HG03103 (cell line): ENCODE results near the gene ARHGEF37.
"Not testable (repeated sequence)": the region's sequence is repeated elsewhere in the genome, so short reads cannot be mapped to it uniquely, and the experiment has no call there.

Experiments used
- ATAC-seq: cut with Tn5 transposase; IDR thresholded peaks from one replicate; pipeline ENCODE4 v1.9.1; 2021; ENCODE audit warnings: low read depth; ENCODE audit not compliant: unreplicated experiment

The ARHGEF37 gene

DNA sequence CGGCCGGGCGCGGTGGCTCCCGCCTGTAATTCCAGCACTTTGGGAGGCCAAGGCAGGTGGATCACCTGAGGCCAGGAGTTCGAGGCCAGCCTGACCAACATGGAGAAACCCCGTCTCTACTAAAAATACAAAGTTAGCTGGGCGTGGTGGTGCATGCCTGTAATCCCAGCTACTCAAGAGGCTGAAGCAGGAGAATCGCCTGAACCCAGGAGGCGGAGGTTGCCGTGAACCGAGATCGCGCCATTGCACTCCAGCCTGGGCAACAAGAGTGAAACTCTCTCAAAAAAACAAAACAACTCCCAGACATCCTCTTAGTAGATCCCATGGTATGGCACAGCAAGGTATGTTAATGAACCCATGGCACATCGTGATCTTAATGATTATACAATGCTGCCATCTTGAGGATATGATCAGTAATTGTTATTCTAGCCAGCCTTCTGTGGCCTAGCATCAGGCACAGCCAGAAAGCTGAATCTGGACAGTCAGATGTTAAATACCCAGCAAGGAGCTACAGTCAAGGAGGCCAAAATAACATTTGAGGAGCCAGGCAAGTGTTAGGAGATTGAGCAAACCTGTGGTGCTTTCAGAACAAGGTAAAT lies 16.7 kb upstream of the ARHGEF37 start:
- peak; percentile 86 for ATAC-seq

DNA sequence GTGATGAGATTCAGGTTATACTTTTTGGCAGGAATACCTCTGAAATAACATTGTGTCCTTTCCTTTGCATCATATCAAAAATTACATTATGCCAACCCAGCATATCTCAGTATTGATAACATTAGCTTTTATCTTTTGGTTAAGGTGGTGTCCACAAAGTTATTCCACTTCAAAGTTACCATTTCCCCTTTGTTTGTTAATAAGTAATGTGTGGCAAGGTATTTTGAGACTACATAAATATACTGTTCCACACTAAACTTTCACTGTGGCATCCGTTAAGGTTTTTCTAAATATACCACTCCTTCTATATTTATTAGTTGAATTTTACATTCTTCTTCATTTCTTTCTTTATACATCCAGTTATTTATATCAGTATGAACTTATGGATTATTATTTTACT lies 14.1 kb upstream of the ARHGEF37 start:
- ATAC-seq: no peak

GRCh38 chr5:149572170-149572569 lies 9.1 kb upstream of the ARHGEF37 start:
- no peak for ATAC-seq

DNA sequence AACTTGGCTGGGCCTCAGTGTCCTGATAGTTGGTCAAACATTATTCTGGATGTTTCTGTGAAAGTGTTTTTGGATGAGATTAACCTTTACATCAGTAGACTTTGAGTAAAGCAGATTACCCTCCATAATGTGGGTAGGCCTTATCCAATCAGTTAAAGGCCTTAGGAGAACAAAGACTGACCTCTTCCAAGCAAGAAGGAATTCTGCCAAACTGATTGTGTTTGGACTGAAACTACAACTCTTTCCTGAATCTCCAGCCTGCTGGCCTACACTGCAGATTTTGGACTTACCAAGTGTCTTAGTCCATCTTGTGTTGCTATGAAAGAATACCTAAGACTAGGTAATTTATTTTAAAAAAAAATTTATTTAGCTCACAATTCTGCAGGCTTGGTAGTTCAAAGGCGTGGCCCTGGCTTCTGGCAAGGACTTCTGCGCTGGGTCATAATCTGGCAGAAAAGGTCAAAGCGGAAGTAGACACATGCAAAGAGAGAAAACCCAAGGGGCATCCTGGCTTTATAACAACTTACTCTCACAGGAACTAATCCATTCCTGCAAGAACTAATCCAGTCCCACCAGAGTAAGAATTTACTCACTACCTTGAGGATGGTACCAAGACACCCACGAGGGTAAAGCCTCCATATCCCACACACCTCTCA lies 8.6 kb upstream of the ARHGEF37 start:
- no peak for ATAC-seq

- ATAC-seq: no peak
Measured at GRCh38 chr5:149575131-149575530, 6.2 kb upstream of the ARHGEF37 start.

- no peak for ATAC-seq
Measured at GRCh38 chr5:149576021-149576420, 5.3 kb upstream of the ARHGEF37 start.

DNA sequence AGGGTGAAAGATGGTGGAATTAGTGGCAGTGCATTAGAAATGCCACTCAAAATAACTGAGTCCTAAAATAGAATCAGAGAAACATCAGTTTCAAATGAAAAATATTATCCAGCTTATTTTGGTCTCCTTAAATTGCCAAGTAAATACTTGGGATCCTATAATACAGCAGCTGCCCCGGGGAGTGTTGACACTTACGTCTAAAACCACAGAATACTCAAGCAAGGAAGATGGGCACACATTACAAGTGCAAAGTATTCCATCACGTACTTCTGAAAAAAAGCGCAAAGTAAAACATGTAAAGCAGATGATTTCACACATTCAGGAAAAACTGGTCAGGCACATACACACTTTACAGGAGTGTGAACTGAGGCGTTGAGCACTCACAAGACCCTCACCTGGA lies 2.4 kb upstream of the ARHGEF37 start:
- ATAC-seq: no peak

- no peak for ATAC-seq
Measured at GRCh38 chr5:149580808-149581191, 498 bp upstream of the ARHGEF37 start.

- ATAC-seq: no peak
Measured at GRCh38 chr5:149581931-149582768, 852 bp downstream of the ARHGEF37 start.

GRCh38 chr5:149583394-149583793 lies 2.1 kb downstream of the ARHGEF37 start:
- no peak for ATAC-seq

- ATAC-seq: no peak
Measured at GRCh38 chr5:149584121-149584520, 2.8 kb downstream of the ARHGEF37 start.

DNA sequence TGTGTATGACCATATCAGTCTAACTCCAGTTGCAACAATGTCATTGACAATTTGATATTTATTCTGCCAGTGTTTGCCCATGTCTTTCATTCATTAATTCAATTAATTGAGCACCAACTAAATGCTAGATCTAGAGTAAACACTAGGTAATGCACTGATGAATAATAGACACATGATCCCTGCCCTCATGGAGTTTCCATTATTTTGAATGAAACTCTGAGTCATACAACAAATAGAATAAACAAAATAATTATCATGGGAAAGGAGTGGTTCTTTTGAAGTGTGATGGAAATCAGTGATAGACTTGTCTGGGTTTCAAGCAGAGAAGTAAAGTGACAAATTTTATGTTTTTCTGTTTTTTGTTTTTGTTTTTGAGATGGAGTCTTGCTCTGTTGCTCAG lies 4.6 kb downstream of the ARHGEF37 start:
- ATAC-seq: no peak

DNA sequence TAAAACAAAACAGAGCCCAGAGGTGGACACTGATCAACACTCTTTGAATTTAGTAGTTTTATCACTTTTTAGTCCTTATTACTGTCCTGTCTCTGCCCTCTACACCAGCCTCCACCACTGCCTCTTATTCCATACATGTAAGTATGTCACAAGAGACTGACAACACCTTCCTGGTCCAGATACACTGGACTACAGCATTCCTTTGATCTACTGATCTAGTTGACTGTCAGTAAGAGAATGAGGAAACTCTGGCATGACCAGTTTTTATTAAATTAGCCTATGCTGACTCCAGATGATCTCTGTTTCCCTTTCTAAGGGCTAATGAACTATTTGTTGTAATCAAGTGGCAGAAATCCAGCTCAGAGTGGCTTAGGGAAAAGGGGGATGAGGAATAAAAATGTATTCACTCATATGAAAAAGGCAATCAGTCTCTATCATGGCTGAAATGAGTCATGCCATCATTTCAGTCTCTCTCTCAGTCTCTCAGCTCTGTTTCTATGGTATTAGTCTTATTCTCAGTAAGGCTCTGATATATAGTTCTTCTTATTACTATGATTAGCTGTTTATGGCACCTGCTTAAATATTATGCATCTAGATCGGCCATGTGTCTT lies 5.5 kb downstream of the ARHGEF37 start:
- ATAC-seq: no peak

DNA sequence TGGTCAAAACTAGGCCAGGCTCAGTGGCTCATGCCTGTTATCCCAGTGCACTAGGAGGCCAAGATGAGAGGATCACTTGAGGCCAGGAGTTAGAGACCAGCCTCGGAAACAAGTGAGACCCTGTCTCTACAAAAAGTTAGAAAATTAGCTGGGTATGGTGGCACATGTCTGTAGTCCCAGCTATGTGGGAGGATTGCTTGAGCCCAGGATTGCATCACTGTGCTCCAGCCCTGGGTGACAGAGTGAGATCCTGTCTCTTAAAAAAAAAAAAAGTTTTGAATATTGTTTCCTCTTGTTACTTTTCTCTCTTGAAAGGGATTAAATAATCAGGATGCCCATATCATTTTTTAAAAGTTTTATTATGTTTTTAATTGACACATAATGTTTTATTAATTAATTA lies 7.6 kb downstream of the ARHGEF37 start:
- no peak for ATAC-seq

- no peak for ATAC-seq
Measured at GRCh38 chr5:149593370-149593769, 12.1 kb downstream of the ARHGEF37 start.

DNA sequence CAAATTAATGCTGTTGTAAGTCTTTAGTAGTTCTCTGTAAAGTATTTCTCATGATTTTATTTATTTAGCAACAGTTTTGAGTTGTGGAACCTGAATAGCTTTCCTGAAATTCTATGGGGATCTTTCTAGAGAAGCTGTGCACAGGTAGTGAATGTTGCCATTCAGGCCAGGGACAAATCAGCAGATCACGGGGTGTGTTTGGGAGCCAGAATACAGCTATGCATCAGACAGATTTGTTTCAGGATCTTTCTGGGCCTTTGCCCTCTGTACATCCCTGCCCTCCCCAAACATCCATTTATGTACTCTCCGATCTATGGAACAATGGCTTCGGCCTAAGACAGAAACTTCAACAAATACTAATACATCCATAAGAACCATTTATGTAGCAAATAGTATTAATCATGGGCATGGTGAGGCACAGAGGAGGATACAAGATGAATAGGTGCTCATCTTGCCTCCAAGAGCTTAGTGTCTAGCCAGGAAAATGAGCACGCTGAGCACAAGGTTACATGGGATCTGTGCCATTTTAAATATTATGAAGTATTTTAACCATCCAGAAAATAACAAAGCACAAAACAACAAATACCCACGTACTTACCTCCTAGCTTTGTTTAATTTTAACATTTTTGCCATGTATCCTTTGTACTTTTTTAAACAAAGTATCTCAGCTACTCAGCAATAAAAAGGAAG lies 13.1 kb downstream of the ARHGEF37 start:
- no peak for ATAC-seq

GRCh38 chr5:149595105-149595504 lies 13.8 kb downstream of the ARHGEF37 start:
- not testable (repeated sequence) for ATAC-seq

DNA sequence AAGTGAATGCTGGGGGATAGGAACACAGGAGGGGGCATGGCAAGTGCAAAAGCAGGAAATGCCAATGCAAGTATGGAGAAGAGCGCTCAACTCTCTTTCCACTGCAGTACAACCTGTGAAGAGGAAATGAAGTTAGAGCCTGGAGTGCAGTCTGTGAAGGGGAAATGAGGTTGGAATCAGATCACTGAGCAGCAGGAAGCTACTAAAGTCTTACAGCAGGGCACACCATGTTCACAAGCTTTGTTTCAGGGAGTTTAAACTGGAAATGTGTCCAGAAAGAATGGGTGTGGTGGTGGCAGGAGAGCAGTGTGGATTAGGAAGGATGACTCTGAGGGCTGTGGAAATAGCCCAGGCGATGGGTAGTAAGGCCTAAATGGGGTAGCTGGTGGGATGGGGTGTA lies 15.4 kb downstream of the ARHGEF37 start:
- ATAC-seq: no peak

DNA sequence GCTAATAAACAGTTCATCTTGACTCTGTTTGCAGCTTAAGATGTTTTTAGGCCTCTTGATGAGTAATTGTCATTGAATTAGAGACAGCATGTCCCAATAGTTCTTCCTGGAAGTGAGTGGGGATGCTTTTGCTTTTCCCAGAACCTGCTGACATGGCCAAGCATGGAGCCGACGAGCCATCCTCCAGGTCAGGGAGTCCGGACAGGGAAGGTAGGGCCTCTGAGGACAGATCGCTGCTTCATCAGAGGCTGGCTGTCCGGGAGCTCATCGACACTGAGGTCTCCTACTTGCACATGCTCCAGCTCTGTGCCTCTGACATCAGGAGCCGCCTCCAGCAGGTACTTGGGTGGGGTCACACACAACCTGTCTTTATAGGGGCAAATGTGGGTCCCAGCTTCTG lies 16.3 kb downstream of the ARHGEF37 start:
- no peak for ATAC-seq

GRCh38 chr5:149598234-149598633 lies 16.9 kb downstream of the ARHGEF37 start:
- ATAC-seq: not testable (repeated sequence)

DNA sequence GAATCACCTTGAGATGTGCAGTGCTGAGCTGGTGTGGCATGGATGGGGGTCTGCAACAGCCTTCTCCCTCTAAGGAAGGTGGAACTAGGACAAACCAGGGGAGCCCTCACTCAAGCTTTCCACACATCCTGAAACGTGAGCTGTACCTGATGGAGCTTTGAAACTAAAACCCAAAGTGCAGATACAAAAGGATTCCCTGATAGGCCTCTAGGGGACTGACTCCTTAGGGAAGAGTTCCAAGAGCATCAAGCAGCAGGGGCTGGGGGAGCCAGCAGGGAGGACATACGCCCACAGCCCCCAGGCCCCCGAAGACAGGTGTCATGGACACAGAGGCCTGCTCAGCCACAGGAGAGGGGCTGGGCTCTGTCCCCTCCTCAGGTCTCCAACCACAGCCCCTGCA lies 17.7 kb downstream of the ARHGEF37 start:
- no peak for ATAC-seq
